SK-N-SH treated with all-trans-retinoic acid at 6 μM for 48 hours (cell line): ENCODE results near the gene SAG.

Source experiments
- GLIS3 ChIP-seq: fragments of 250-450 bp; sonication (Bioruptor Pico); IDR thresholded peaks from 2 replicates; pipeline ENCODE4 v1.5.0; 2020; ENCODE audit warnings: mild to moderate bottlenecking, moderate library complexity
- ISL1 ChIP-seq: fragments of 250-450 bp; sonication (Bioruptor Pico); IDR thresholded peaks from 2 replicates; pipeline ENCODE4 v2.1.2; 2022; ENCODE audit warnings: mild to moderate bottlenecking, moderate library complexity
- OSR1 ChIP-seq: fragments of 250-450 bp; sonication (Bioruptor Pico); IDR thresholded peaks from 2 replicates; pipeline ENCODE4 v1.8.0; 2022; ENCODE audit warnings: moderate library complexity, mild to moderate bottlenecking, inconsistent platforms
- PATZ1 ChIP-seq: fragments of 250-450 bp; sonication (Bioruptor Pico); IDR thresholded peaks from 2 replicates; pipeline ENCODE4 v1.8.0; 2020; ENCODE audit warnings: mild to moderate bottlenecking, moderate library complexity, borderline replicate concordance
- PPARA ChIP-seq: fragments of 250-450 bp; sonication (Bioruptor Pico); IDR thresholded peaks from 2 replicates; pipeline ENCODE4 v1.5.0; 2020; ENCODE audit warnings: mild to moderate bottlenecking, borderline replicate concordance
- ZNF70 ChIP-seq: fragments of 450-650 bp; formaldehyde crosslinking; IDR thresholded peaks from 2 replicates; pipeline ENCODE4 v1.5.0; 2020; ENCODE audit warnings: mild to moderate bottlenecking, moderate library complexity

DNA sequence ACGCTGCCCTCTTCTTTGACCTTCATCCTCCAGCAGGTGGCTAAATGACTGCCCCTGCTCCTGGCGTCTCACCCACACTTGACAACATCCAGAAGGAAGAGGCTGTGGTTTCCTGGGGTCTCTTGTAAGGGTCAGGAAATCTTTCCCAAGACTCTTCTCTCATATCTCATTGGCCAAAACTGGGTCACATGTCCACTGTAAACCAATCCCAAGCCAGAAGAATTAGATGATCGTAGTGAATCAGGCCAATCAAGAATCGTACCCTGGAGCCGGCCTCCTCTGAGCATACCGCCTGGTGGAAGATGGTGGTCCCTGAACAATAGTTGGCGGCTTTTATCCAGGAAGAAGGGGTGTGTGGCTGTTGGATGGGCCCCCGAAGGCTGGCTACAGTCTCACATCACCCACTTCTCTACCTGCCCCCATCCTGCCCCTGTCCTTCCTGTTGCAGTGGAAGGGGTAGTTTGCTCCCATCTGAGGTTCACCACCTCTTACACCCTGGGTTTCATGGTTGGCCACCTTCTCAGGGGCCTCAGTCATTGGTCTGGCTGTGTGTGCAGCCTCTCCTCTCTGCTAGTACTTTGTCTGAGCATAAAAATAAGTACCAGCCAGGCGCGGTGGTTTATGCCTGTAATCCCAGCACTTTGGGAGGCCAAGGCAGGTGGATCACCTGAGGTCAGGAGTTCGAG lies 3.8 kb downstream of the SAG start:
- no peak for TF ChIP-seq PATZ1 (CRISPR knock-in tag)
- TF ChIP-seq ISL1 (CRISPR knock-in tag), result no peak
- no peak for TF ChIP-seq OSR1
- no peak for TF ChIP-seq GLIS3
- TF ChIP-seq ZNF70 (CRISPR knock-in tag), result no peak
- TF ChIP-seq PPARA (CRISPR knock-in tag), result no peak
